SK-N-SH treated with all-trans-retinoic acid at 6 μM for 48 hours (cell line): ENCODE data around the gene ZNF350.
"Not testable (repeated sequence)": the region's sequence is repeated elsewhere in the genome, so short reads cannot be mapped to it uniquely, and the experiment has no call there.

Source experiments
- ATAC-seq: fragments of 200-7000 bp; cut with Tn5 transposase; 3 replicates; pipeline ENCODE4 v1.9.1; 2020; ENCODE audit warnings: mild to moderate bottlenecking, moderate library complexity
- ARNTL ChIP-seq: fragments of 450-650 bp; formaldehyde crosslinking; IDR thresholded peaks from 2 replicates; pipeline ENCODE4 v1.5.0; 2020; ENCODE audit warnings: low read depth, mild to moderate bottlenecking, moderate library complexity, borderline replicate concordance
- BACH2 ChIP-seq: fragments of 250-450 bp; sonication (Bioruptor Pico); IDR thresholded peaks from 2 replicates; pipeline ENCODE4 v1.9.0; 2021; ENCODE audit warnings: mild to moderate bottlenecking, borderline replicate concordance
- CREB5 ChIP-seq: fragments of 250-450 bp; sonication (Bioruptor Pico); IDR thresholded peaks from 2 replicates; pipeline ENCODE4 v1.5.1; 2020; ENCODE audit warnings: low read depth, mild to moderate bottlenecking, moderate library complexity
- CSDC2 ChIP-seq: fragments of 250-450 bp; sonication (Bioruptor Pico); IDR thresholded peaks from 2 replicates; pipeline ENCODE4 v1.5.0; 2020; ENCODE audit warnings: mild to moderate bottlenecking, moderate library complexity
- CSRNP3 ChIP-seq: fragments of 250-450 bp; sonication (Bioruptor Pico); IDR thresholded peaks from 2 replicates; pipeline ENCODE4 v1.5.1; 2021; ENCODE audit warnings: mild to moderate bottlenecking, moderate library complexity
- ESRRG ChIP-seq: fragments of 250-450 bp; sonication (Bioruptor Pico); IDR thresholded peaks from 2 replicates; pipeline ENCODE4 v1.6.1; 2021; ENCODE audit warnings: mild to moderate bottlenecking
- GLIS3 ChIP-seq: fragments of 250-450 bp; sonication (Bioruptor Pico); IDR thresholded peaks from 2 replicates; pipeline ENCODE4 v1.5.0; 2020; ENCODE audit warnings: mild to moderate bottlenecking, moderate library complexity
- ISL1 ChIP-seq: fragments of 250-450 bp; sonication (Bioruptor Pico); IDR thresholded peaks from 2 replicates; pipeline ENCODE4 v2.1.2; 2022; ENCODE audit warnings: mild to moderate bottlenecking, moderate library complexity
- OSR1 ChIP-seq: fragments of 250-450 bp; sonication (Bioruptor Pico); IDR thresholded peaks from 2 replicates; pipeline ENCODE4 v1.8.0; 2022; ENCODE audit warnings: moderate library complexity, mild to moderate bottlenecking, inconsistent platforms
- PATZ1 ChIP-seq: fragments of 250-450 bp; sonication (Bioruptor Pico); IDR thresholded peaks from 2 replicates; pipeline ENCODE4 v1.8.0; 2020; ENCODE audit warnings: mild to moderate bottlenecking, moderate library complexity, borderline replicate concordance
- POU6F1 ChIP-seq: fragments of 250-450 bp; sonication (Bioruptor Pico); IDR thresholded peaks from 2 replicates; pipeline ENCODE4 v1.8.0; 2021; ENCODE audit warnings: low read depth, mild to moderate bottlenecking, moderate library complexity, borderline replicate concordance
- PPARA ChIP-seq: fragments of 250-450 bp; sonication (Bioruptor Pico); IDR thresholded peaks from 2 replicates; pipeline ENCODE4 v1.5.0; 2020; ENCODE audit warnings: mild to moderate bottlenecking, borderline replicate concordance
- RARB ChIP-seq: fragments of 250-450 bp; sonication (Bioruptor Pico); IDR thresholded peaks from 2 replicates; pipeline ENCODE4 v1.8.0; 2021; ENCODE audit warnings: mild to moderate bottlenecking, moderate library complexity
- SNAI2 ChIP-seq: fragments of 250-450 bp; sonication (Bioruptor Pico); IDR thresholded peaks from 2 replicates; pipeline ENCODE4 v1.5.0; 2020; ENCODE audit warnings: mild to moderate bottlenecking, moderate library complexity
- TCF4 ChIP-seq: fragments of 250-450 bp; sonication (Bioruptor Pico); IDR thresholded peaks from 2 replicates; pipeline ENCODE4 v1.8.0; 2021; ENCODE audit warnings: mild to moderate bottlenecking, moderate library complexity, borderline replicate concordance
- TOX ChIP-seq: fragments of 250-450 bp; sonication (Bioruptor Pico); IDR thresholded peaks from 2 replicates; pipeline ENCODE4 v1.8.0; 2021; ENCODE audit warnings: mild to moderate bottlenecking, moderate library complexity, borderline replicate concordance
- TSHZ2 ChIP-seq: fragments of 250-450 bp; sonication (Bioruptor Pico); IDR thresholded peaks from 2 replicates; pipeline ENCODE4 v1.5.0; 2020; ENCODE audit warnings: mild to moderate bottlenecking, moderate library complexity
- ZC3H10 ChIP-seq: fragments of 250-450 bp; sonication (Bioruptor Pico); IDR thresholded peaks from 2 replicates; pipeline ENCODE4 v1.5.1; 2021; ENCODE audit warnings: mild to moderate bottlenecking, moderate library complexity
- ZFP3 ChIP-seq: fragments of 250-450 bp; sonication (Bioruptor Pico); IDR thresholded peaks from 2 replicates; pipeline ENCODE4 v1.5.0; 2020; ENCODE audit warnings: mild to moderate bottlenecking, moderate library complexity
- ZFP30 ChIP-seq: fragments of 450-650 bp; formaldehyde crosslinking; IDR thresholded peaks from 2 replicates; pipeline ENCODE4 v1.5.0; 2022; ENCODE audit warnings: mild to moderate bottlenecking, moderate library complexity
- ZNF565 ChIP-seq: fragments of 450-650 bp; formaldehyde crosslinking; conservative IDR thresholded peaks from 2 replicates; pipeline ENCODE4 v1.5.0; 2020; ENCODE audit warnings: low read depth, mild to moderate bottlenecking, moderate library complexity
- ZNF70 ChIP-seq: fragments of 450-650 bp; formaldehyde crosslinking; IDR thresholded peaks from 2 replicates; pipeline ENCODE4 v1.5.0; 2020; ENCODE audit warnings: mild to moderate bottlenecking, moderate library complexity
- ZNF8 ChIP-seq: fragments of 450-650 bp; formaldehyde crosslinking; IDR thresholded peaks from 2 replicates; pipeline ENCODE4 v1.5.0; 2020; ENCODE audit warnings: mild to moderate bottlenecking, moderate library complexity

ZNF350 gene

GRCh38 chr19:51977346-51977745 is 9.3 kb downstream of the ZNF350 start:
- ATAC-seq, result no peak
- no peak for TF ChIP-seq RARB
- TF ChIP-seq ISL1 (CRISPR knock-in tag), result no peak
- no peak for TF ChIP-seq TSHZ2 (CRISPR knock-in tag)
- no peak for TF ChIP-seq ESRRG (CRISPR knock-in tag)
- no peak for TF ChIP-seq ARNTL
- TF ChIP-seq BACH2 (CRISPR knock-in tag), result no peak
- TF ChIP-seq CREB5 (CRISPR knock-in tag), result no peak
- TF ChIP-seq ZFP3 (CRISPR knock-in tag), result no peak
- no peak for TF ChIP-seq CSDC2 (CRISPR knock-in tag)
- TF ChIP-seq ZNF8, result no peak
- TF ChIP-seq POU6F1, result no peak
- no peak for TF ChIP-seq CSRNP3 (CRISPR knock-in tag)
- no peak for TF ChIP-seq PPARA (CRISPR knock-in tag)
- no peak for TF ChIP-seq TCF4
- TF ChIP-seq GLIS3 (CRISPR knock-in tag), result no peak
- no peak for TF ChIP-seq PATZ1 (CRISPR knock-in tag)
- TF ChIP-seq ZNF70 (CRISPR knock-in tag), result no peak
- TF ChIP-seq ZFP30 (CRISPR knock-in tag), result no peak
- TF ChIP-seq, all 23 proteins: peak for 0

- no peak for TF ChIP-seq CSRNP3 (CRISPR knock-in tag)
- no peak for TF ChIP-seq SNAI2 (CRISPR knock-in tag)
- no peak for TF ChIP-seq TOX (CRISPR knock-in tag)
- TF ChIP-seq PATZ1 (CRISPR knock-in tag), result no peak
- TF ChIP-seq CSDC2 (CRISPR knock-in tag), result no peak
- no peak for TF ChIP-seq ZFP3 (CRISPR knock-in tag)
- no peak for TF ChIP-seq GLIS3 (CRISPR knock-in tag)
- no peak for TF ChIP-seq ZNF8
- TF ChIP-seq OSR1 (CRISPR knock-in tag), result no peak
- TF ChIP-seq BACH2 (CRISPR knock-in tag), result no peak
- no peak for TF ChIP-seq ZC3H10 (CRISPR knock-in tag)
- TF ChIP-seq CREB5 (CRISPR knock-in tag), result no peak
- no peak for TF ChIP-seq ZNF70 (CRISPR knock-in tag)
- TF ChIP-seq ZNF565 (CRISPR knock-in tag), result no peak
- no peak for TF ChIP-seq PPARA (CRISPR knock-in tag)
- TF ChIP-seq RARB, result no peak
- no peak for TF ChIP-seq ZFP30 (CRISPR knock-in tag)
- no peak for TF ChIP-seq TCF4
- TF ChIP-seq, all 23 proteins: peak for 0
- ATAC-seq, result no peak
Observed at GRCh38 chr19:51976852-51977251, 9.8 kb downstream of the ZNF350 start.

- ATAC-seq, result not testable (repeated sequence)
Observed at GRCh38 chr19:51975787-51976186, 10.9 kb downstream of the ZNF350 start.
